HG02885 (cell line): ENCODE data around the gene TBCD.
"Not testable (repeated sequence)": the region's sequence is repeated elsewhere in the genome, so short reads cannot be mapped to it uniquely, and the experiment has no call there.

Source experiments
- ATAC-seq: cut with Tn5 transposase; IDR thresholded peaks from one replicate; pipeline ENCODE4 v1.9.1; 2021; ENCODE audit warnings: mild to moderate bottlenecking; ENCODE audit not compliant: unreplicated experiment, poor library complexity

The TBCD gene

DNA sequence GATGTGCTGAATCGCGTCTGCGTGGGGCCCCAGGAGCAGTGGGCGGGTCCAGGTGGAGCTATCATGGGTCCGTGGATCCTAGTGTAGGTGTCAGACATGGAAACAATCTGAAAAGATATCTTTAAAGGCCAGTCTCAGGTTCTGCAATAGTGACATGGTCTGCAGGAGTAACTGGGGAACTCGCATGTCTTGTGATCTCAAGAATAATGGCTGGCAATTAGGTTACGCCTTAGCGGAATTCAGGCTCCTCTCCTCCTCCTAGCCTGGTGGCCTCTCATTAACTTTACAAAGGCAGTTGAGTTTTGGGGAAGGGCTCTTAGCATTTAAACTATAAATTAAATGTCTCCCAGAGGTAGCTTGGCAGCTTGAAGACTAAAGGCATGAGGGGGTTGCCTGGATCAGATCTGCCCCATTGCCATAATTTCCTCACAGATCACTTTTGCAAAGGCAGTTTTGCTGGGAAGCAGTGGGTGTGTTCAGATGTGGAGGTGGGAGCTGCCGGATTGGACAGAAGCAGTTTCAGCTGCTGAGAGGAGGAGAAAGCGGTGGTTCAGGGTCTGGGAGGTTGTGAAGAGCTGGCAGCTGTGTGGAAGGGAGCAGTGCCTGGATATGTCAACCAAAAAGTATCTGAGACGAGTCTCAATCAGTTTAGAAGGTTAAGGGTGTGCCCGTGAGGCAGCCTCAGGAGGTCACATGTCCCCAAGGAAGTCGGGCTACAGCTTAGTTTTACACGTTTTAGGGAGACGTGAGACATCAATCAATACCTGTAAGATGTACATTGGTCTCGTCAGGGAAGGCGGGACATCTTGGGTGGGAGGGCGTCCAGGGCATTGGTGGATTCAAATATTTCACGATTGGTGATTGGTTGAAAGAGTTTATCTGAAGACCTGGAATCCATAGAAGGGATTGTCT lies 2.7 kb downstream of the TBCD start:
- ATAC-seq, result no peak

DNA sequence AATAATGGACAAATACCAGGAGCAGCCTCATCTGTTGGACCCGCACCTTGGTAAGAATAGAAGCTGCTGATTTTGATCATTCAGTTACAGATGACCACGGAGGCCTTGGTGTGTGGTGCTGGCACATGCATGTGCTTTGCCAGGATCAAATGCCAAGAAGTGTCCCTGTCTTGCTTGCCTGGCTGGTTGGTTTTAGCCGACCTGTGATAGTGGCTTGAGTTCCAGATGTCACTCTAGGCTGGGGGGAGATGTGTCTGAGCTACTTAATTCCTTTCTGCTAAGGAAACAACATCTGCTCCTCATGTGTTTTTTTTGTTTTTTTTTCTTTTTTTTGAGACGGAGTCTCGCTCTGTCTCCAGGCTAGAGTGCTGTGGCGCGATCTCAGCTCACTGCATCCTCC lies 4.3 kb downstream of the TBCD start:
- no peak for ATAC-seq

DNA sequence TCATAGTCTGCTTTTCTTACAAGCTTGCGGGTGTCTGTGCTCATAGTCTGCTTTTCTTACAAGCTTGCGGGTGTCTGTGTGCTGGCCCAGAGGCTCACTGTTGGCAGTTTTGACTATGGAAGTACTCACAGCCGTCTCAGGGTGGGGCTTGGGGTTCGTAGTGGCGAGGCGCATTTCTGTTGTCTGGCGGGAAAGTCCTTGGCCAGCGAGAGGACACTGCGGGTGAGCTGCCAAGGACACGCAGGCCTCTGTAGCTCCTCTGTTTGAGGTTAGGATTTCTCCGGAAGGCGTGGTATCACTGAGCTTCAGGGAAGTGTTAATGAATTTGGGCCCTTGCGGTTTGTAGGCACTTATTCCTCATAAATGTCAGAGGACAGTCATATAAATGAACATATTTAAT lies 13.5 kb downstream of the TBCD start:
- no peak for ATAC-seq

DNA sequence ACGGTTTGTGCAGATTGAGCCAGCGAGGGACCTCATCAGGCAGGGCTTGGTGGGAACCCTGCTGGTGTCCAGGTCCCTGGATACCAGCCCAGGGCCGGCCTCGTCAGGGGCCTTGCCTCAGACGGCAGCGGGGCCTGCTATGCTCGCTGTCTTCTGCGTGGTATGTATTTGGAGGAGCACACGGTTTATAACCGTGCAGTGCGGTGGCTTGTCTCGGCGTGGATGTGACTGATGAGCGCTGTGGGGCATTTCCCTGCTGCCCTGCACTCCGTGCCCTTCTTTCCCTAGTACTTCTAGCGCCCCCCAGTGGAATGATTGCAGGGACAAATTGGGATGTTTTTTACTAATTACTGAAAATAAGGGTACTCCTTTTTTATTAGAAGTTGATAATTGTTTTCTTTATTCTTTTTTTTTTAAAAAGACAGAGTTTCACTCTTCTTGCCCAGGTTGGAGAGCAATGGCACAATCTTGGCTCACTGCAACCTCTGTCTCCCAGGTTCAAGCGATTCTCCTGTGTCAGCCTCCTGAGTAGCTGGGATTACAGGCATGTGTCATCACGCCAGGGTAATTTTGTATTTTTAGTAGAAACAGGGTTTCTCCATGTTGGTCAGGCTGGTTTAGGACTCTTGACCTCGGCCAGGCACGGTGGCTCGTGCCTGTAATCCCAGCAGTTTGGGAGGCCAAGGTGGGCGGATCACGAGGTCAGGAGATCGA lies 15.3 kb downstream of the TBCD start:
- ATAC-seq, result no peak

DNA sequence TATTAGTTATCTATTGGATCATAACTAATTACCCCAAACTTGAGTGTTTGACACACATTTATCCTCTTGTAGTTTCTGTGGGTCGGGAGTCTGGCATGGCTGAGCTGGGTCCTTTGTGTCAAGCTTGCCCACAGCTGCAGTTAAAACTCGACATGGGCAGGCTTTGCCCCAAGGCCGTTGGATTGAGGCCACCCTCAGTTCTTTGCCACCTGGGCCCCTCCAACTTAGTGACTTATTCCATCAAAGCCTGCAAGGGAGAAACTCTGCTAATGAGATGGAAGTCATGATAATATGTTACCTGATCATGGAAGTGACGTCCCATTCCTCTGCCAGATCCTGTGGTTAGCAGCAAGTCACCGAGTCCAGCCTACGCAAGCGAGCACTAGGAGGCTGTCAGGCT lies 17.2 kb downstream of the TBCD start:
- ATAC-seq, result no peak

DNA sequence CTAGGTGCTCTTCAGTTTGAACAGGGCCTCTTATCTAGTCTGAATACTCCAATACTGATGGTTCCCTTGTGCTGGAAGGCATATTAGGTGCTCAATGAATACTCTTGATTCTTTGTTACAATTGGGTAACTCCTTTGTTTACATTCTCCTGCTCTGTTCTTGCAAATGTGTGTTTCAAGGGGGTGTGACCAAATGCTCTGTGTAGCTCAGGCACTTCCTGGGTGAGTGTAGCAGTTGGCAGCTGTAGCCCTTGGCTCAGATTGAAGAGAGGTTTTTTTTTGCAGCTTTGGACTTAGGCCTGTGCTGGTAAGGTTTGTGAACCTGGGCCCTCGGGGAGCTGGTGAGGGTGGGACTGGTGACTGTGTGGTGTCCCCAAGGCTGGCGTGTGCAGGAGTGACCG lies 20.2 kb downstream of the TBCD start:
- no peak for ATAC-seq

DNA sequence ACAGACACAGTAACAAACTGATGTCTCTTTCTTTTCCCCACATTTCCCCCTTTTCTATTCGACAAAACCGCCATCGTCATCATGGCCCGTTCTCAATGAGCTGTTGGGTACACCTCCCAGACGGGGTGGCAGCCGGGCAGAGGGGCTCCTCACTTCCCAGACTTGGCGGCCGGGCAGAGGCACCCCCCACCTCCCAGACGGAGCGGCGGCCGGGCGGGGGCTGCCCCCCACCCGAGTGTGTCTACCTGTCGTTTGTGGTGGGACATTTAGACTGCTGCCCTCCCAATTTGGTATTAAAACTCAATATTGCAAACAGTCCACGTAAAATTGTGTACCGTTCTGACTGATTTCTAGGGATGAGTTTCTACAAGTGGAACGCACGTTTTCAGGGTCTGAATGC lies 22.6 kb downstream of the TBCD start:
- ATAC-seq, result not testable (repeated sequence)

DNA sequence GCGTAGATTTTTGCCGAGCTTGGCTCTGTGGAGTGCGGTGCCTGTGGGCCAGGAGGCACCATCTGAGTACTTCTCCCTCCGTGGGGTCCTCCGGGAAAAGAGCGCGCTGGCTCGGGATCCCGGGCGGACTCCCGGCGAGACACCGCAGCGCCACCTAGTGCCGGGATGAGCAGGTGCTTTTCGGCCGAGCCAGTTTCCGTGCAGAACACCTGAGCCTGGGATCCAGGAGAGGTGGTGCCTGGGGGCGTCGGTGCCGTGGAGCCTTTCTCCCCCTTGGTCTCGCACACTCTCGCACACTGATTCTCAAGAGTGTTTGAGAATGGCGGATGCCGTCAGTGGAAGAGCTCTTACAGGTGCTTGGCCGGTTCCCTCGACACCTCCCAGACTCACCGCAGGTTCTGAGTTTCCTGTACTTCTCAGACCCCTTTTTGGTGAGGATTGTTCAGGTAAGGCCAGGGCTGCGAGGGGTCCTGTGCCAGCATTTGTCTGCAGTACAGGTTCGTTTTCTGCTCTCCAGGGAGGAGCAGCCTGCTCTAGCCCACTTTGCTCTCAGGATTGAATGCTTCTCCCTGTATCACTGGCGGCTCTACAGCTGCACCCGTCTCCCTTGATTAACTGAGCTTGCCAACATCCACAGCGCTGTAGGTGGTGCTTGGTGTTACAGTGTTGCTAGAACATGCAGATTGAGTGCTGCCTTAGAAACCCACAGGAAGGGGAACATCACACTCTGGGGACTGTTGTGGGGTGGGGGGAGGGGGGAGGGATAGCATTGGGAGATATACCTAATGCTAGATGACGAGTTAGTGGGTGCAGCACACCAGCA lies 23.3 kb downstream of the TBCD start:
- no peak for ATAC-seq

DNA sequence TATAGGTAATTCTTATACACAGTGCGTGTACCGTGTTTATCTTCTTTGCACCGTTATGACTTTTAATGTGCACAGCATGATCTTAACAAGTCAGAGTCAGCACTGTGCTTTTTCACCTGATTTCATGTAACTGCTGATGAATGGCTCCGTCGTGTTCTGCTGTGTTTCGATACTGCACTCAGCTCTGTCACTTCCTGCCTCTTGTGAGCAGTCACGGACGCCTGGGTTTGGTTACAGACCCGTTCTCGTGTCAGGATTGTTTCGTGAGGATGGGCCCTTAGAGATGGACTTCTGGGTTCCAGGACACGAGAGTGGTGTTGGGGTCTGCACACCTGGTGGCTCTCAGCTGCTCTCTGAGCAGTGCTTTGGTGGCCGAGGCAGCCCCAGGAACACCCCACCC lies 24.6 kb downstream of the TBCD start:
- ATAC-seq, result no peak

DNA sequence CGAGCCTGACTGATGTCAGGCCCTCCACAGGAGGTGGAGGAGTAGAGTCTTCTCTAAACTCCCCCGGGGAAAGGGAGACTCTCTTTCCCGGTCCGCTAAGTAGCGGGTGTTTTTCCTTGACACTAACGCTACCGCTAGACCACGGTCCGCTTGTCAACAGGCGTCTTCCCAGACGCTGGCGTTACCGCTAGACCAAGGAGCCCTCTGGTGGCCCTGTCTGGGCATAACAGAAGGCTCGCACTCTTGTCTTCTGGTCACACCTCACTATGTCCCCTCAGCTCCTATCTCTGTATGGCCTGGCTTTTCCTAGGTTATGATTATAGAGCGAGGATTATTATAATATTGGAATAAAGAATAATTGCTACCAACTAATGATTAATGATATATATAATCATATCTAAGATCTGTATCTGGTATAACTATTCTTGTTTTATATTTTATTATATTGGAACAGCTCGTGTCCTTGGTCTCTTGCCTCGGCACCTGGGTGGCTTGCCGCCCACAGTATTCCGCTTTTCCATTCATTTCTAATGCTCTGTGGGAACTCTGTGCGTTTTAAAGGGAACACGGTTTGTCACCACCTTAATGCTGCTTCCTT lies 26.0 kb downstream of the TBCD start:
- ATAC-seq, result not testable (repeated sequence)

DNA sequence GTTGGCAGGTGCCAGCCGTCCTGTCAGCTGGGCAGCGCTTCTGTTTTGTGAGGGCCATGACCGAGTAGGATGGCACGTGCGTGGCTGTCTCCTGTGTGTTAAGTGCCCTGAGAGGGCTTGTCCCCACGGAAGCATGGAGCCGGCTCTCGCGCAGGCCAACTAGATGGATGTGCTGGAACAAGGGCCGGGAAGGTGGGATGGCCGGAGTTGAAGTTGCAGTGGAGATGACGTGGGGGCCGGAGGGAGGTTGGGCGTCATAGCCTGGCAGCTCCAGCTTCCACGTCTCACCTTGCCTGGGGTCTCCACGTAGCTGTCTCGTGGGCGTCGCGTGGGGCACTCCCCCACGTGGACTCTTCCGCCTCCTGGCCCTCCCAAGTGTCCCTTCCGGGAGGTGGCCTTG lies 27.7 kb downstream of the TBCD start:
- ATAC-seq, result no peak

DNA sequence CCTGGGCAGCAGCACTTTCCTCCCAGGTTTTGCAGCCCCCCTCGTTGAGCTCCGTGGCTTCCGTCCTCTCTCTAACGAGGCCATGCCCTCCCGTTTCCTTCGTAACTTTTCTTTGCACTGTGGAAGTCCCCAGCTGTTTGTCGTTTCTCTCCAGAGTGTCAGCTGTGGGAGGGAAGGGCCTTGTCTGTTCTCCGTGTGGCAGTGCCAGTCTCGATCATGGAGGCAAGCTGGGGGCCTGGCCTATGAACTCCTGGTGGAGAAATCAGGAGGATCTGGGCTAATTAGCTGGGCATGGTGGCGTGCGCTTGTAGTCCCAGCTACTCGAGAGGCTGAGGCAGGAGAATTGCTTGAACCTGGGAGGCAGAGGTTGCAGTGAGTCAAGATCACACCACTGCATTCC lies 28.3 kb downstream of the TBCD start:
- ATAC-seq, result no peak

DNA sequence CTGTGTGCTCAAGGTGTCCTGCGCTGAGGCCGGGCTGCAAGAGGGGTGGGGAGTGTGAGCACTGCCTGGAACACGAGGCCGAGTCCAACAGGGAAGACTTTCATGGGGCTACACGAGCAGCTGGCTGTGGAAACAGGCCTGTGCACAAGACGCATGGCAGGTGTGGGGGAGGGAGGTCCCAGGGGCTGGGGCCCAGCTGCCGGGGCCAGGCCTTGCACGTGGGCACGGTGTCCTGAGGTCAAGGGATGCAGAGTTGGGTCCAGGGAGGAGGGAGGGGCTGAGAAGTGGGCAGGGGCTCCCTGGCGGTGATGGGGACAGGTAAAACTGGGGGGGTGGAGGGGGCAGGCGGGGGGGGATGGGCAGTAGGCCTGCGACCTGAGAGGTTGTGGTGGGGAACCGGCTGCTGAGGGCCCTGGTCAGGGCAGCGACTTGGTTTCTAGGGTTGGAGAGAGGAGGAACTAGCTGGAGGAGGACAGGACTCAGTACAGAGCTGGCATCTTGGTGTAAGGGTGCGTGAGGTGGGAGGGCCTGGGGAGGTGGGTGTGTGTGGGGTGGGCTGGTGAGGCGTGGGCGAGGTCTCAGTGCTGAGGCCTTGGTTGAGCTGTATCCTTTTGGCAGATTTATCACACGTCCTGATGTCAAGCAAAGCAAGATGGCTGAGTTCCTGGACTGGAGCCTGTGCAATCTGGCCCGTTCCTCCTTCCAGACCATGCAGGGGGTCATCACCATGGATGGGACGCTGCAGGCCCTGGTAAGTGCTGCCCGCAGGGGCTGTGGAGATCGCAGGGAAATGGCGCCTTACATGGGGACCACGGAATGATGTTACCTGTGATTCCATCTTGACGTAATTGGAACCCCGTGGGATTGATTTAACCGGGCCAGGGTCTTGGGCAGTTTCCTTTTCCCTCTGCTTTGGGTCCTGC lies 29.4 kb downstream of the TBCD start:
- no peak for ATAC-seq

DNA sequence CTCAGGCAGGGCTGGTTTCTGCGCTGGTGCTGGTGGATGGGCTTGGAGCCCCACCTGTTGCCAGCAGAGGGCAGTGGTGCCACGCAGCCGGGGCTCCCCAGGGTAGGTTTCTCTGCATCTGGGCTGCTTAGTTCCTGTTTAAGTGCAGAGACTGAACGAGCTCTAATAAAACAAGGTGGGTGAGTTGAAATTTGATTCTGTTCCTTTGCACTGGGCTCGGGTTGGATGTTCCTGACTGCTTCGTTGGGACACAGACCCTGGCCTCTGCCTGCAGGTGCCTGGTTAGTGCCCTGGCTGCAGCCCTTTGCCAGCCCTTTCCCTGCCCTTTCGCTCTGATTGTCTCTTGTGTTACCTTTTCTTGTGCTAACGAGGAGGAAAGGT lies 30.0 kb downstream of the TBCD start:
- ATAC-seq, result peak; percentile 47

DNA sequence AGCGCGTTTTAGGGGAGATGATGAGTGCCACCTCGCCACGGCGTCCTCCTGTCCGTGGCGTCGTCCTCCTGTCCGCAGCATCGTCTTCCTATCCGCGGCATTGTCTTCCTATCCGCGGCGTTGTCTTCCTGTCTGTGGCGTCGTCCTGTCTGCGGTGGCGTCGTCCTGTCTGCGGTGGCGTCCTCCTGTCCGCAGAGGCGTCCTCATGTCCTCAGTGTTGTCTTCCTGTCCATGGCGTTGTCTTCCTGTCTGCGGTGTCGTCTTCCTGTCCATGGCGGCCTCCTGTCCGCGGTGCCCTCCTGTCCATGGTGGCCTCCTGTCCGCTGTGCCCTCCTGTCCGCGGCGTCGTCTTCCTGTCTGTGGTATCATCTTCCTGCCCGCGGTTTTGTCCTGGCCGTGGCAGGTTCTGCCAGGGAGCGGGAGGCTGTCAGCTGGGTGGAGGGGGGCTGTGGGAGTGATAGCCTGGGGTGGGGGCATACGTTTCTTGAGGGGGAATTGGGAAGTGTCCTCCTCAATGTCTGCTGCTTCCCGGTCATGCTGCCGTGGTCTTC lies 30.9 kb downstream of the TBCD start:
- ATAC-seq, result no peak

DNA sequence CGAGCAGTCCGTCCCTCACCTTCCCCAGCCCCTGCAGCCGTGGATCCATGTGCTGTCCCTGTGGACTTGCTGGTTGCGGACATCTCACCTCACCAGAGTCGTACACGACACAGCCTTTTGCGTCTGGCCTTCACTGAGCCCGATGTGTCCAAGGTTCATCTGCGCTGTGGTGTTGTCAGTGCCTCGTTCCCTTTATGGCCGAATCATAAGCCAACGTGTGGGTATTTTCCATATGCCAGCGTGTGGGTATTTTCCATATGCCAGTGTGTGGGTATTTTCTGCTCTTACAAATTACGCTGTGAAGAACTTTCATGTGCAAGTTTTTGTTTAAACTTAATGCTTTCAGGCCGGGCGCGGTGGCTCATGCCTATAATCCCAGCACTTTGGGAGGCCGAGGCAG lies 31.6 kb downstream of the TBCD start:
- ATAC-seq, result no peak

DNA sequence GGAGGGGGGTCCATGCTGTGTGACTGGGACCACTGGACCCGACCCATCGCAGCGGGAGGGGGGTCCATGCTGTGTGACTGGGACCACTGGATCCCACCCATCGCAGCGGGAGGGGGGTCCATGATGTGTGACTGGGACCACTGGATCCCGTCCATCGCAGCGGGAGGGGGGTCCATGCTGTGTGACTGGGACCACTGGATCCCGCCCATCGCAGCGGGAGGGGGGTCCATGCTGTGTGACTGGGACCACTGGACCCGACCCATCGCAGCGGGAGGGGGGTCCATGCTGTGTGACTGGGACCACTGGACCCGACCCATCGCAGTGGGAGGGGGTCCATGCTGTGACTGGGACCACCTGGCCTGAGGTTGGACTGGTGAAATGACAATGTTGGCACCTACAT lies 33.7 kb downstream of the TBCD start:
- not testable (repeated sequence) for ATAC-seq

DNA sequence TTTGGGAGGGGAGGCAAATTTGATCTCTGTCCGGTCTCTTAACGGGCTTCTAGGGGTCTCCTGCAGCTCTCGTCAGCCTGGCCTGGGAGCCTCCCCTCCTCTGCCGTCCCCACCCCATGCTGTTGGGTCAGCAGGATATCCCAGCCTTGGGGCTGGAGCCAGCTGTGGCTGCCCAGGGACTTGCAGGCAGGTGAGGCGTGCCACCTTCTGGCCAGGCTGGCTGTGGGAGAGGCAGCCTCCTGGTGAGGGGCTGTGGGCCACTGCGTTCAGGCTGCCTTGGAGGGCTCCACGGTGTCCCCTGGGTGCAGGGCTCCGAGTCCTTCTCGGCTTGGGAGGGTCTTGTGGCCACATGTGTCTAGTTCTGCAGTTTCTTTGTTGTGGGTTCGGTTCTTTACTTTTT lies 34.6 kb downstream of the TBCD start:
- ATAC-seq, result no peak
